SKM-1 (cell line): ENCODE measurements around the gene XPC.
"Not testable (repeated sequence)": the region's sequence is repeated elsewhere in the genome, so short reads cannot be mapped to it uniquely, and the experiment has no call there.

Source experiments
- DNase-seq: peaks from one replicate; lab custom pipeline; 2025; ENCODE audit not compliant: unreplicated experiment; lab: John Stamatoyannopoulos, UW

The XPC gene

GRCh38 chr3:14122301-14122700 is 56.1 kb downstream of the XPC start:
- DNase-seq, result no peak

- no peak for DNase-seq
These were observed 56.5 kb downstream of the XPC start for GRCh38 chr3:14121859-14122258.

GRCh38 chr3:14120921-14121448 is 57.4 kb downstream of the XPC start:
- DNase-seq, result not testable (repeated sequence)

- no peak for DNase-seq
These were observed 58.1 kb downstream of the XPC start for GRCh38 chr3:14120111-14120920.

- no peak for DNase-seq
These were observed 58.8 kb downstream of the XPC start for GRCh38 chr3:14119651-14120050.

GRCh38 chr3:14118400-14119381 is 59.7 kb downstream of the XPC start:
- no peak for DNase-seq

- DNase-seq, result no peak
These were observed 60.7 kb downstream of the XPC start for GRCh38 chr3:14117468-14118399.

- DNase-seq, result no peak
These were observed 64.3 kb downstream of the XPC start for GRCh38 chr3:14113965-14114635.

GRCh38 chr3:14110699-14111098 is 67.7 kb downstream of the XPC start:
- no peak for DNase-seq

GRCh38 chr3:14109821-14110220 is 68.6 kb downstream of the XPC start:
- not testable (repeated sequence) for DNase-seq

GRCh38 chr3:14097616-14098391 is 80.6 kb downstream of the XPC start:
- DNase-seq, result no peak

- no peak for DNase-seq
These were observed 81.7 kb downstream of the XPC start for GRCh38 chr3:14096742-14097141.
